ENCODE measurements around the gene SOCS7. TPM values are rescaled to one million over a fixed set of nuclear protein-coding genes. Genes with fewer than 3 reads are reported as not detected.

SOCS7 gene
- total RNA-seq, 1 donor from 2014 or later = 16.8 TPM

GRCh38 chr17:38329284-38329683, 22.4 kb upstream of the SOCS7 start:
- Histone ChIP-seq H3K4me1 (ENCODE audit: insufficient read depth, low read length) (no peaks in the 10 kb centered on the region), H3K4me2 (ENCODE audit: low read length) (no peak overlapping the region), H3K27me3 (ENCODE audit: insufficient read depth, low read length) (peaks cover 12% of the 10 kb centered on the region), H3K79me2 (ENCODE audit: insufficient read depth, low read length) (no peaks in the 10 kb centered on the region), H3K4me3 (ENCODE audit: insufficient read depth, low read depth, low read length) (no peak overlapping the region), H3K9ac (ENCODE audit: low read length) (no peak overlapping the region), H3K9me3 (ENCODE audit: insufficient read depth, low read depth, low read length) (no peaks in the 10 kb centered on the region), H4K20me1 (ENCODE audit: insufficient read depth, low read length) (no peaks in the 10 kb centered on the region), H3K36me3 (ENCODE audit: insufficient read depth, low read length) (no peaks in the 10 kb centered on the region), H3K27ac (ENCODE audit: low read depth, low read length) (no peak overlapping the region), H2AFZ (ENCODE audit: low read depth, low read length) (no peak overlapping the region)
- TF ChIP-seq CTCF (IDR thresholded peaks at IDR 0.05; ENCODE audit: insufficient read depth, low read depth, low read length) (no peak), EZH2 (IDR thresholded peaks at IDR 0.05; ENCODE audit: insufficient read depth, low read length) (no peak)
- peaks cover 52% of the 10 kb centered on the region for H3K27me3 Mint-ChIP-seq (ENCODE audit: low read depth, unreplicated experiment)
- H3K27ac Mint-ChIP-seq (ENCODE audit: unreplicated experiment) = no peak overlapping the region
- H3K36me3 Mint-ChIP-seq (ENCODE audit: low read depth, unreplicated experiment) = peaks cover 5% of the 10 kb centered on the region
- H3K4me1 Mint-ChIP-seq (ENCODE audit: low read depth, unreplicated experiment) = peaks cover 19% of the 10 kb centered on the region
- no peak for DNase-seq (ENCODE audit: low read depth)
- H3K9me3 Mint-ChIP-seq (ENCODE audit: unreplicated experiment) = no peaks in the 10 kb centered on the region
- no peak for FAIRE-seq
- no peak overlapping the region for H3K4me3 Mint-ChIP-seq (ENCODE audit: unreplicated experiment)

- no peak overlapping the region for H3K27ac Mint-ChIP-seq (ENCODE audit: unreplicated experiment)
- peaks cover 54% of the 10 kb centered on the region for H3K27me3 Mint-ChIP-seq (ENCODE audit: low read depth, unreplicated experiment)
- H3K79me2 ChIP-seq (ENCODE audit: insufficient read depth, low read length) = no peaks in the 10 kb centered on the region
- H3K9me3 ChIP-seq (ENCODE audit: insufficient read depth, low read depth, low read length) = no peaks in the 10 kb centered on the region
- no peak for FAIRE-seq
- peaks cover 16% of the 10 kb centered on the region for H3K4me1 Mint-ChIP-seq (ENCODE audit: low read depth, unreplicated experiment)
- H3K9ac ChIP-seq (ENCODE audit: low read length) = no peak overlapping the region
- H3K9me3 Mint-ChIP-seq (ENCODE audit: unreplicated experiment) = no peaks in the 10 kb centered on the region
- no peak overlapping the region for H3K27ac ChIP-seq (ENCODE audit: low read depth, low read length)
- no peaks in the 10 kb centered on the region for H3K36me3 ChIP-seq (ENCODE audit: insufficient read depth, low read length)
- no peaks in the 10 kb centered on the region for H3K4me1 ChIP-seq (ENCODE audit: insufficient read depth, low read length)
- no peak overlapping the region for H3K4me3 Mint-ChIP-seq (ENCODE audit: unreplicated experiment)
- DNase-seq (ENCODE audit: low read depth) = no peak
- no peak overlapping the region for H2AFZ ChIP-seq (ENCODE audit: low read depth, low read length)
- no peak overlapping the region for H3K4me2 ChIP-seq (ENCODE audit: low read length)
- H3K27me3 ChIP-seq (ENCODE audit: insufficient read depth, low read length) = peaks cover 12% of the 10 kb centered on the region
- no peak overlapping the region for H3K4me3 ChIP-seq (ENCODE audit: insufficient read depth, low read depth, low read length)
- no peaks in the 10 kb centered on the region for H4K20me1 ChIP-seq (ENCODE audit: insufficient read depth, low read length)
- peaks cover 5% of the 10 kb centered on the region for H3K36me3 Mint-ChIP-seq (ENCODE audit: low read depth, unreplicated experiment)
- TF ChIP-seq EZH2 (IDR thresholded peaks at IDR 0.05; ENCODE audit: insufficient read depth, low read length) = no peak
- TF ChIP-seq CTCF (IDR thresholded peaks at IDR 0.05; ENCODE audit: insufficient read depth, low read depth, low read length) = no peak
Measured at GRCh38 chr17:38329808-38330730, 21.6 kb upstream of the SOCS7 start.

GRCh38 chr17:38330941-38331411, 20.7 kb upstream of the SOCS7 start:
- Histone ChIP-seq H3K9me3 (ENCODE audit: insufficient read depth, low read depth, low read length) (no peaks in the 10 kb centered on the region), H3K9ac (ENCODE audit: low read length) (no peak overlapping the region), H3K79me2 (ENCODE audit: insufficient read depth, low read length) (no peaks in the 10 kb centered on the region), H2AFZ (ENCODE audit: low read depth, low read length) (no peak overlapping the region), H3K4me1 (ENCODE audit: insufficient read depth, low read length) (no peaks in the 10 kb centered on the region), H3K27ac (ENCODE audit: low read depth, low read length) (no peak overlapping the region), H3K4me3 (ENCODE audit: insufficient read depth, low read depth, low read length) (no peak overlapping the region), H3K36me3 (ENCODE audit: insufficient read depth, low read length) (no peaks in the 10 kb centered on the region), H3K4me2 (ENCODE audit: low read length) (no peak overlapping the region), H4K20me1 (ENCODE audit: insufficient read depth, low read length) (no peaks in the 10 kb centered on the region), H3K27me3 (ENCODE audit: insufficient read depth, low read length) (peaks cover 12% of the 10 kb centered on the region)
- H3K4me1 Mint-ChIP-seq (ENCODE audit: low read depth, unreplicated experiment) = peaks cover 11% of the 10 kb centered on the region
- TF ChIP-seq EZH2 (IDR thresholded peaks at IDR 0.05; ENCODE audit: insufficient read depth, low read length) (no peak), CTCF (IDR thresholded peaks at IDR 0.05; ENCODE audit: insufficient read depth, low read depth, low read length) (no peak)
- no peak overlapping the region for H3K27ac Mint-ChIP-seq (ENCODE audit: unreplicated experiment)
- H3K36me3 Mint-ChIP-seq (ENCODE audit: low read depth, unreplicated experiment) = peaks cover 5% of the 10 kb centered on the region
- FAIRE-seq (no peak), DNase-seq (ENCODE audit: low read depth) (no peak)
- H3K4me3 Mint-ChIP-seq (ENCODE audit: unreplicated experiment) = no peak overlapping the region
- H3K9me3 Mint-ChIP-seq (ENCODE audit: unreplicated experiment) = no peaks in the 10 kb centered on the region
- peaks cover 62% of the 10 kb centered on the region for H3K27me3 Mint-ChIP-seq (ENCODE audit: low read depth, unreplicated experiment)
